HL-60/S4 treated with phorbol 12-myristate 13-acetate at 8.2 ng/mL for 4 days and 3 days (cell line): Measurements from ENCODE around the gene HBE1.

Source experiments
- in situ Hi-C: fragments of 300-500 bp; cut with MboI; formaldehyde crosslinking; loops from 2 replicates; pipeline ENCODE4 v1.15.0; 2022; ENCODE audit warnings: low sequenced_read_pairs

HBE1 gene

DNA sequence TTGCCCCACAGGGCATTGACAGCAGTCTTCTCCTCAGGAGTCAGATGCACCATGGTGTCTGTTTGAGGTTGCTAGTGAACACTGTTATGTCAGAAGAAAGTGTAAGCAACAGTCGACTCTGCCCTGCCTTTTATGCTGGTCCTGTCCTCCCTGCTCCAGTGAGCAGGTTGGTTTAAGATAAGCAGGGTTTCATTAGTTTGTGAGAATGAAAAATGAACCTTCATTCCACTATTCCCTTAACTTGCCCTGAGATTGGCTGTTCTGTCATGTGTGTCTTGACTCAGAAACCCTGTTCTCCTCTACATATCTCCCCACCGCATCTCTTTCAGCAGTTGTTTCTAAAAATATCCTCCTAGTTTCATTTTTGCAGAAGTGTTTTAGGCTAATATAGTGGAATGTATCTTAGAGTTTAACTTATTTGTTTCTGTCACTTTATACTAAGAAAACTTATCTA lies 35.3 kb downstream of the HBE1 start, which contains the start of gene HBD:
HBD (minus strand) TSS at position 103 of the 454 bp plus-strand sequence; CDS start at position 53, 50 bp downstream.
- in situ Hi-C loops: no loop called here

DNA sequence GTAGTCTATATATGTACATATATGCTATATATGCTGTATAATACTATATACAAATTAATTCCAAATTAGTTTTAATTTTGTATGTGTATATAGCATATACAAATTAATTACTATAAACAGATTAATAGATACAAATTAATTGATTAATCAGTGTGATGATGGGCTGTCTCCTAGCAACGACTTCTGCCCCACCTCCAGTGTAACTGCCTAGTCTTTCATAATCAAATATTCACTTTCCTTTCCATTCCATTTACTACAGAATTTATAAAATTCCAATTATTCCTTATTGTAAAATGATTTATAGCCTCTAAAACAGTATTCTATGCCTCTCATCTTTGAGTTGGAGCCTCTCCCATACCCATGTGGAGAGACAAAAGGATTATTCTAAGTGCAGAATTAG lies 36.4 kb downstream of the HBE1 start:
- in situ Hi-C loops: no loop called here

DNA sequence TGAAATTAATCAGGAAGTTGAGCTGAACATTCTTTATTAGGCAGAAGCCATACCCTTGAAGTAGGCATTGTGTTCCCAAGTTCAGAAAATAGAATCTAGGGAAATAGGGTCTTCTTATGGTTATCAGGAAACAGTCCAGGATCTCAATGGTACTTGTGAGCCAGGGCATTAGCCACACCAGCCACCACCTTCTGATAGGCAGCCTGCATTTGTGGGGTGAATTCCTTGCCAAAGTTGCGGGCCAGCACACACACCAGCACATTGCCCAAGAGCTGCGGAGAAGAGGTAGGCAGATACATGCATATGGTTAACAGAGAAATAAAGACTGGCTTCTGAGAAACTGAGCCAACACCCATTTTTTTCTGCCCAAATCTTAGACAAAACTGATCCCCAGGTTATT lies 36.9 kb downstream of the HBE1 start:
- in situ Hi-C loops: no loop called here

DNA sequence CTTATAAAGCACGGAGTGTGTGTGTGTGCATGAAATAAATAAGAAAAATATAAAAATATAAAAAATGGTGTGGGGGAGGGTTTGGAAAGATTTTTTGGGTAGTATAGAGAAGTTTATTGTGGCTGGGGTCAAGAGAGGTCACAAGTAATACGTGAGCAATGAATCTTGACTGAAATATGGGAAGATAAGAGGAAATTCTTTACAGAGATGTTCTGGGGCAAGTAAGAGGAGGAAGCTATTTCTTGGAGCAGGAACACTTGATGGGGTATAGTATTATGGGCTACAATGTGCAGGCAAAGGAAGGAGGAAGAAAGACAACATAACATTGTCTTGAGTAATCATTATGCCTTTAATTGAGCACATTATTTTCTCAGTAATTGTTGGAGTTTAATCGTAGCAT lies 37.6 kb downstream of the HBE1 start:
- in situ Hi-C loops: no loop called here

DNA sequence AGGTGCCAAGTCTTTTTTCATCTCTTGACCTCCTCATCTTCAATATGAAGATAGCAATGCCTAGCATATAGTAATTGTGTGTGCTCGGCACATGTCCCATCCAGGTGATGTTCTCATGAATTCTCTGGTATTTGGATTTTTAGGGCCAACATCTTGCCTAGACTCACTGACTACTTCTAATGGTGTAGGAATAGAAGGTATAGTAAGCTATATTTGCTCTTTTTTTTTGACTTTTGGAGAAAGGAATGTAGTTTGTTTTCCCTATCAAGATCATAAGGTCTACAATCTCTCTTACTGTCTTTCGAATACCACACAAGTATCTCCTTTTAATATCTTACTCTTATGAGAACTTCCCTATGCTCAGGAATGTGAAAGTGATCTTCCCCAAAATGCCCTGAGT lies 38.6 kb downstream of the HBE1 start:
- in situ Hi-C loops: no loop called here

DNA sequence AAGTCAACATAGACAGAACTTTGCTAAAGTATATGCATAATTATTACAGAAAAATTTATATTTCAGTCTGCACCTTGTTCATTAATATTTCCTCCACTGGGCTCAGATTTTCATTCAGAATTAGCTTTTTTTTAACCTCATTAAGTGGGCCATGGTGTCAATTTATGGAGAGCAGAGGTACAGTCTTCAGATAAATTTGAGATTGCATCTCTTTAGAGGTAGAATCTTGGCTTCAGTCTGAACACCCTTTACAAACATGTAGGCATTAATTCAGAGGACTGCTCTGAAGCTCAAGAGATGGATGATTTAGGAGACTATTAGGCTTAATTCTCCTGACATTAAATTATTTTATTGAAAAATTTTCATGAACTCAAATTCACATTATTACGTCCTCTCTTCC lies 39.5 kb downstream of the HBE1 start:
- in situ Hi-C loops: no loop called here

DNA sequence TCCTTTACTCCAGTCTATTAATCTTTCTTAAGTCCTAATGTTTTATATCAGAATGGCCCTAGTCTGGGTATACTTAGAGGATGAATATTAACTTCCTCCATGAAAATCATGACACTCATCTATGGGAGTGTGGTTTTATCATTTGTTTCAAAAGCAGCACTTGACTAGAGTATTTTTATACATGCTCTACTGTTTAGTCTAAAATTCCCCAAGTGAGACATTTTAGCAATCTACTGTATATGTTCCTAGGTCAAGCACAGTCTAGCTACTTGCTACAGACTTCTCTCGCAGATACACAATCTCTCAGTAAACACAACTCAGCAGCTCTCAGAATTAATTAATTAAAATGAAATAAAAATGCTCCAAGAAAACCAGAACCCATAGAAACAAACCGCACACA lies 39.9 kb downstream of the HBE1 start:
- in situ Hi-C loops: no loop called here

DNA sequence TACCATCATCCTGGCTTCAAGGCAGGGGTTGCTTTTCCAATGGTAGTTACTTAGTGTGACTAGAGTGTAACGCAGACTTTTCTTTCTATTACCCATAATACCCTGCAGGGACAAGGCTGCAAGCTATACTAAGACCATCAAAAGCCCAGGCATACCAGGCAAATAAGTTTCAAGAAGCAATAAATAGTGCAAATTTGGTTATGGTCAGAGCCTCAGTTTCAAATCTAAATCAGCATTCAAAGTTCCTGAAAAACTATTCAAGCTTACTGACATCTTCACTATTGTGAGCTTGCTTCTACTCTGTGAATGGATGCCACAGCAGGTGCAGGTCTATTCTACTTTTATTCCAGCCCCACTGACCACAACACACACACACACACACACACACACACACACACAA lies 40.4 kb downstream of the HBE1 start:
- in situ Hi-C loops: no loop called here

DNA sequence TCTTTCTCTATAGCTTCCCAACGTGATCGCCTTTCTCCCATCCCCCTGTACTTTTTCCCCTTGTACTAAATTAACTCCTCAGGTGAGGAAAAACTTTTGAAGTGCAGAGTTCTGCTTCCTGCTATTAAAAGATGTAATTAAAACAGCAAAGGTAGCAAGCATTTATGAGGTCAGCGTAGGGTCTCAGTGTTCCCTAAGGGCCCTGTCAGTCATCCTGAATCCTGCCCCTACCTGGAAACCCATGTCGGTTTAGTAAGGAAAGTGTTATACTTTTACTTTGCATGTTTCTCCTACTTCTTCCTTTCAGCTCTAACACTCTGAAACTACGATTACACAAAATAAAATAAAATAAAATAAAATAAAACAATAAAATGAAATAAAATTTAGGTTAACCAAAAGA lies 41.6 kb downstream of the HBE1 start:
- in situ Hi-C loops: no loop called here

DNA sequence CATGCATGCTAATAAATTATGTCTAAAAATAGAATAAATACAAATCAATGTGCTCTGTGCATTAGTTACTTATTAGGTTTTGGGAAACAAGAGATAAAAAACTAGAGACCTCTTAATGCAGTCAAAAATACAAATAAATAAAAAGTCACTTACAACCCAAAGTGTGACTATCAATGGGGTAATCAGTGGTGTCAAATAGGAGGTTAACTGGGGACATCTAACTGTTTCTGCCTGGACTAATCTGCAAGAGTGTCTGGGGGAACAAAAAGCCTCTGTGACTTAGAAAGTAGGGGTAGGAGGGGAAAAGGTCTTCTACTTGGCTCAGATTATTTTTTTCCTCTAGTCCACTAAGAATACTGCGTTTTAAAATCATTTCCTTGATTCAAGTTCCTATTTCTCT lies 42.1 kb downstream of the HBE1 start:
- in situ Hi-C loops: no loop called here

DNA sequence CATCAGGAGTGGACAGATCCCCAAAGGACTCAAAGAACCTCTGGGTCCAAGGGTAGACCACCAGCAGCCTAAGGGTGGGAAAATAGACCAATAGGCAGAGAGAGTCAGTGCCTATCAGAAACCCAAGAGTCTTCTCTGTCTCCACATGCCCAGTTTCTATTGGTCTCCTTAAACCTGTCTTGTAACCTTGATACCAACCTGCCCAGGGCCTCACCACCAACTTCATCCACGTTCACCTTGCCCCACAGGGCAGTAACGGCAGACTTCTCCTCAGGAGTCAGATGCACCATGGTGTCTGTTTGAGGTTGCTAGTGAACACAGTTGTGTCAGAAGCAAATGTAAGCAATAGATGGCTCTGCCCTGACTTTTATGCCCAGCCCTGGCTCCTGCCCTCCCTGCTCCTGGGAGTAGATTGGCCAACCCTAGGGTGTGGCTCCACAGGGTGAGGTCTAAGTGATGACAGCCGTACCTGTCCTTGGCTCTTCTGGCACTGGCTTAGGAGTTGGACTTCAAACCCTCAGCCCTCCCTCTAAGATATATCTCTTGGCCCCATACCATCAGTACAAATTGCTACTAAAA lies 42.9 kb downstream of the HBE1 start, which contains the start of gene HBB:
HBB (minus strand) TSS at position 340 of the 579 bp plus-strand sequence; CDS start at position 290, 50 bp downstream.
- in situ Hi-C loops: no loop called here

DNA sequence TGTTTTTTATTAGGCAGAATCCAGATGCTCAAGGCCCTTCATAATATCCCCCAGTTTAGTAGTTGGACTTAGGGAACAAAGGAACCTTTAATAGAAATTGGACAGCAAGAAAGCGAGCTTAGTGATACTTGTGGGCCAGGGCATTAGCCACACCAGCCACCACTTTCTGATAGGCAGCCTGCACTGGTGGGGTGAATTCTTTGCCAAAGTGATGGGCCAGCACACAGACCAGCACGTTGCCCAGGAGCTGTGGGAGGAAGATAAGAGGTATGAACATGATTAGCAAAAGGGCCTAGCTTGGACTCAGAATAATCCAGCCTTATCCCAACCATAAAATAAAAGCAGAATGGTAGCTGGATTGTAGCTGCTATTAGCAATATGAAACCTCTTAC lies 44.3 kb downstream of the HBE1 start:
- in situ Hi-C loops: no loop called here

DNA sequence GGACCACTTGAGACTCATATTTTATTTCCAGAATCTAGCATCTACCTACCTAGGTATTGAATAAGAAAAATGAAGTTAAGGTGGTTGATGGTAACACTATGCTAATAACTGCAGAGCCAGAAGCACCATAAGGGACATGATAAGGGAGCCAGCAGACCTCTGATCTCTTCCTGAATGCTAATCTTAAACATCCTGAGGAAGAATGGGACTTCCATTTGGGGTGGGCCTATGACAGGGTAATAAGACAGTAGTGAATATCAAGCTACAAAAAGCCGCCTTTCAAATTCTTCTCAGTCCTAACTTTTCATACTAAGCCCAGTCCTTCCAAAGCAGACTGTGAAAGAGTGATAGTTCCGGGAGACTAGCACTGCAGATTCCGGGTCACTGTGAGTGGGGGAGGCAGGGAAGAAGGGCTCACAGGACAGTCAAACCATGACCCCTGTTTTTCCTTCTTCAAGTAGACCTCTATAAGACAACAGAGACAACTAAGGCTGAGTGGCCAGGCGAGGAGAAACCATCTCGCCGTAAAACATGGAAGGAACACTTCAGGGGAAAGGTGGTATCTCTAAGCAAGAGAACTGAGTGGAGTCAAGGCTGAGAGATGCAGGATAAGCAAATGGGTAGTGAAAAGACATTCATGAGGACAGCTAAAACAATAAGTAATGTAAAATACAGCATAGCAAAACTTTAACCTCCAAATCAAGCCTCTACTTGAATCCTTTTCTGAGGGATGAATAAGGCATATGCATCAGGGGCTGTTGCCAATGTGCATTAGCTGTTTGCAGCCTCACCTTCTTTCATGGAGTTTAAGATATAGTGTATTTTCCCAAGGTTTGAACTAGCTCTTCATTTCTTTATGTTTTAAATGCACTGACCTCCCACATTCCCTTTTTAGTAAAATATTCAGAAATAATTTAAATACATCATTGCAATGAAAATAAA lies 44.9 kb downstream of the HBE1 start:
- in situ Hi-C loops: no loop called here

DNA sequence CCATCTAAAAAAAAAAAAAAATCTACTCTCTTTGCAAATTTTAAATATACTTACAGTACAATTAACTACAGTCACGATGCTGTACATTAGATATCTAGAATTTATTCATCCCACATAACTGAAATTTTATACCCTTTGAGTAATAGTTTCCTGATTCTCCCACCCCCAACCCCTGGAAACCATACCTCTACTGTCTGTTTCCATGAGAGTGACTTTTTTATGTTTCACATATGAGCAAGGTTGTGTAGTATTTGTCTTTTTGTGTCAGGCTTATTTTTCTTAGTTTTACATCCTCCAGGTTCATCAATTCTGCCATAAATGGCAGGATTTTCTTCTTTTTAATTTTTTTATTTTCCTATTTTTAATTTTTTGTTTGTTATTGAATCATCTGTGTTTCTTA lies 46.1 kb downstream of the HBE1 start:
- in situ Hi-C loops: no loop called here

DNA sequence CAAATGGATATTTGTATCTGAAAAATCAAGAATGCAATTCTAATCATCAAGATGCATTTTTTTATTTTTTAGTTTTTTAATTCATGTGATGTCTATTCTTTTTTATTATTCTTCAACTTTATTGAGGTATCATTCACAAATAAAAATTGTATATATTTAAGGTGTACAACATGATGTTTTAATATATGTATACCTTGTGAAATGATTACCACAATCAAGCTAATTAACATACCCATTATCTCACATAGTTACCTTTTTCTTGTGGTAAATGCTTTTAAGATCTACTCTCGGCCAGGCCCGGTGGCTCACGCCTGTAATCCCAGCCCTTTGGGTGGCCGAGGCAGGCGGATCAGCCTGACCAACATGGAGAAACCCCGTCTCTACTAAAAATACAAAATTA lies 46.6 kb downstream of the HBE1 start:
- in situ Hi-C loops: no loop called here
